HEK293T (cell line): ENCODE data around the gene SYNJ2.

ENCODE experiments used
- BHLHE40 ChIP-seq: fragments of 450-650 bp; IDR thresholded peaks from 2 replicates; pipeline ENCODE4 v1.6.1; 2016; ENCODE audit warnings: mild to moderate bottlenecking, moderate library complexity, borderline replicate concordance
- FOXK2 ChIP-seq: fragments of 450-650 bp; IDR thresholded peaks from 2 replicates; pipeline ENCODE4 v1.6.1; 2016; ENCODE audit warnings: mild to moderate bottlenecking
- SP1 ChIP-seq: fragments of 450-650 bp; IDR thresholded peaks from 2 replicates; pipeline ENCODE4 v1.6.1; 2017
- TARDBP ChIP-seq: fragments of 450-650 bp; IDR thresholded peaks from 2 replicates; pipeline ENCODE4 v1.6.1; 2016

DNA sequence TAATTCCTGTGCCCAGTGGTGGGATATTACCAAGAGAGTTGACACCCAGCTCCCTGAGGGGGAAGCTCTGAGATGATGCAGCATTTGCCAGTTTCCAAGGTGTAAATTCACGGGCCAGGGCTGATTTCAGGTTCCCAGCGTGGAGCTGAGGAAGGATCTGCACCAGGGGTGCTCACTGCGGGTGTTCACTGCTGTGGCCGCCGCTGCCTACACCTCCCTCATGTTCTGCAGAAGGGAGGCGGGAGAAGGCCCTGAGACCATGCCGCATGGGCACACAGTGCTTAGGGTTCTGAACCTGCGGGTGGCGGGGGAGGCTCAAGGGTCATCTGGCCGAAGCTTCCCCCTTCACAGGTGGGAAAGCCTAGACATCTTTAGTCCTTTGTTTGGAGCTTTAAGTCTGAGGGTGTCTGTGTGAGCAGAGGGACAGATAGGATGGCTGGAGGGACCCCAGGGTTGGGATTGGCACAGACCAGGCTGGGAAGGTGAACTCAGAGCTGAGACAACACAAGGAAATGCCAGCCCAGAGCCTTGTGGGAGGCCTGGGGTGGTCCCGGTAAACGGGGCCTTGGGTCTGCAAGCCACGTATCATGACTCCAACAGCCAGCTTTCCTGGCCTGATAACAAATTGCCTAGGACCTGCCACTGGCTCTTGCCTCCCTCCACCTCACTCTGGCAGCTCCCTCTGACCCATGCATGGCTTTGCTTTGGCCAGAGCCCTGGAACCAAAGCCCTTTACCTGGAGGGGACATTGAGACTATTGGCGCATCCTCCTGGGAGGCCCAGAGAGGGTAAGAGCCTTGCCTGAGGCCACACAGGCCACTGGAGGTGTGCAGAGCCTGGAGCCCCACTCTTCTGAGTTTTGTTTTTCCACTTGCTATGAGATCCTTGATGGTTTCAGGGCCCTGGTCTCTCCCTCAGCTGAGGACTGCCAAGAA, 40.4 kb downstream of the SYNJ2 start:
- TF ChIP-seq BHLHE40 (no peak), FOXK2 (no peak), SP1 (no peak), TARDBP (no peak)
